GM12873 (cell line): Measurements from ENCODE around the gene CENPVL1.
"Not testable (repeated sequence)": the region's sequence is repeated elsewhere in the genome, so short reads cannot be mapped to it uniquely, and the experiment has no call there.

Experiments used
- CTCF ChIP-seq: IDR thresholded peaks from 2 replicates; pipeline ENCODE4 v1.5.1; 2012; ENCODE audit warnings: low read depth, mild to moderate bottlenecking, moderate library complexity, low read length, control low read depth; ENCODE audit not compliant: insufficient read depth; ENCODE audit errors: missing control alignments

The CENPVL1 gene

DNA sequence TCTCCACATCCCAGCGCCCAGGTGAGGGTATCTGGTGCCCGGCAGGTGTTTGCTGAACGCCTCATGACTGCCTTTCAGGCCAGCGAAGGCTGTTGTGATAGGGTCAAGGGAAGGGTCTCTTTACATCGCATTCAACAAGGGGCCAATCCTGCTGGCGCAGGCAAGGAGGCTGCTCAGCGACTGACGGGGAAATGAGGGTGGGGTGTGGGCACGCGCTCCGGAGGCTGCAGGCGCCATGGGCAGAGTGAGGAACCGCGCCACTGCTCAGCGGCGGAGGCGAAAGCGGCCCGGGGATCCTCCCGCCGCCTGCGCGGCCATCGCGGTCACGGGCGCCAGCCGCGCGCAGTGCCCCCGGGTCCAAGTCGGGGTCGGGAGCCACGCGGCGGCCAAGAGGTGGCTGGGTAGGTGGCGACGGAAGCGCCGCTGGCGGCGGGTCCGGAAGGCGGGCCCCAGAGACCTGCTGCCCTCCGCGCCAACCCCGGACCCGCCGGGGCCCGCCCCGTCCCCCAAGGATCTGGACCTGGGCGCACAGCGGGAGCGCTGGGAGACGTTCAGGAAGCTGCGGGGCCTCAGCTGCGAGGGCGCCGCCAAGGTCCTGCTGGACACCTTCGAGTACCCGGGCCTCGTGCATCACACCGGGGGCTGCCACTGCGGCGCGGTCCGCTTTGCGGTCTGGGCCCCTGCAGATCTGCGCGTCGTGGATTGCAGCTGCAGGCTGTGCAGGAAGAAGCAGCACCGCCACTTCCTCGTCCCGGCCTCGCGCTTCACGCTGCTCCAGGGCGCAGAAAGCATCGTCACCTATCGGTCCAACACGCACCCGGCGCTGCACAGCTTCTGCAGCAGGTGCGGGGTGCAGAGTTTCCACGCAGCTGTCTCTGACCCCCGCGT is at the start of gene CENPVL1:
Gene CENPVL1 (plus strand): TSS at position 236 of the 888 bp plus-strand sequence. CDS start 0 bp downstream, at position 236.
- TF ChIP-seq CTCF = not testable (repeated sequence)

DNA sequence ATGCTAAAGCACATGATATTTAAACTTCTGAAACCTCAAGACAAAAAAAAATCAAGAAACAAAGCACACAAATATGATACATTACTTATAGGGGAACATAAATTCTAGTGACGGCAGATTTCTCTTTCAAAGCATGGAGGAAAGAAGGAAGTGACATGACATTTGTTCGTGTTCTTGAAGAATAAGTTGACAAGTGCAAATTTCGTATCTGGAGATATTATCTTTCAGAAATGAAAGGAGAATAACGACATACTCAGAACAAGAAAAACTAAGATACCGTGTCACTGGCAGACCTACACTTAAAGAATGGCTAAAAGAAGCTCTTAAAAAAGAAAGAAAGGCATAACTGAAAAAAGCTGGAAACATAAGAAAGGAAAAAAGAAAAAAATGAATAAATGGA is 44.3 kb upstream of the CENPVL1 start:
- no peak for TF ChIP-seq CTCF

DNA sequence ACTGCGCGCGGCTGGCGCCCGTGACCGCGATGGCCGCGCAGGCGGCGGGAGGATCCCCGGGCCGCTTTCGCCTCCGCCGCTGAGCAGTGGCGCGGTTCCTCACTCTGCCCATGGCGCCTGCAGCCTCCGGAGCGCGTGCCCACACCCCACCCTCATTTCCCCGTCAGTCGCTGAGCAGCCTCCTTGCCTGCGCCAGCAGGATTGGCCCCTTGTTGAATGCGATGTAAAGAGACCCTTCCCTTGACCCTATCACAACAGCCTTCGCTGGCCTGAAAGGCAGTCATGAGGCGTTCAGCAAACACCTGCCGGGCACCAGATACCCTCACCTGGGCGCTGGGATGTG is 27.6 kb upstream of the CENPVL1 start, which contains the start of gene CENPVL2:
Gene CENPVL2 (minus strand): TSS at position 112 of the 343 bp plus-strand sequence. CDS start 0 bp downstream, at position 112.
- not testable (repeated sequence) for TF ChIP-seq CTCF

GRCh38 chrX:51694254-51694653 is 16.1 kb upstream of the CENPVL1 start:
- no peak for TF ChIP-seq CTCF

GRCh38 chrX:51697397-51697796 is 12.9 kb upstream of the CENPVL1 start:
- TF ChIP-seq CTCF = no peak

- no peak for TF ChIP-seq CTCF
Measured at GRCh38 chrX:51728202-51728601, 17.9 kb downstream of the CENPVL1 start.

DNA sequence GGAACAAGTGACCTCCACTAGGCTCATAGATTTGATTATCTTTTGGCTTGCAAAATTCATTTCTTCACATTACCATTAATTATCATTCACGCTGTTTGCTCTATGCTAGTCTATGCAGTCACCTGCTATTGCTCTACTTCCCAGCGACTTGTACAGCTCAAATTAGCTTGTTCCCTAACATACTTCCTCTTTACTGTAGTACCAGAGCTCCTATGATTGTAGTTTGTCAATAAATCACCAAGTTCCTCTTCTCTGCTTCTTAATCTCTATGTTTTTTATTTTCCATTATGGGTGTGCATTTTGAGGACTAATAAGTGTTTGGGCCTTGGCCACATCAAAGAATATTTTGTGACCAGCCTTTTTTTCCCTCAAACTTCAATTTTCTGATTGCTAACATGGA is 26.8 kb downstream of the CENPVL1 start:
- no peak for TF ChIP-seq CTCF
